NCI-H2196 (cell line): ENCODE data around the gene NLRX1.
"Not testable (repeated sequence)": the region's sequence is repeated elsewhere in the genome, so short reads cannot be mapped to it uniquely, and the experiment has no call there.

Experiments
- DNase-seq: peaks from one replicate; lab custom pipeline; 2025; ENCODE audit not compliant: unreplicated experiment; lab: John Stamatoyannopoulos, UW

The NLRX1 gene

GRCh38 chr11:119181677-119182412, 13.3 kb downstream of the NLRX1 start:
- no peak for DNase-seq

DNA sequence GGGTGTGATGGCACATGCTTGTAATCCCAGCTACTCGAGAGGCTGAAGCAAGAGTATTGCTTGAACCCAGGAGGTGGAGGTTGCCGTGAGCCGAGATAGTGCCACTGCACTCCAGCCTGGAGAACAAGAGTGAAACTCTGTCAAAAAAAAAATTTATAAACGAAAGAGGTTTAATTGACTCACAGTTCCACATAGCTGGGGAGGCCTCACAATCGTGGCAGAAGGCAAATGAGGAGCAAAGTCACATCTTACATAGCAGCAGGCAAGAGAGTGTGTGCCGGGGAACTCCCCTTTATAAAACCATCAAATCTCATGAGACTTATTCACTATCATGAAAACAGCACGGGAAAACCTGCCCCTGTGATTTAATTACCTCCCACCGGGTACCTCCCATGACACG, 15.9 kb downstream of the NLRX1 start:
- DNase-seq: not testable (repeated sequence)

DNA sequence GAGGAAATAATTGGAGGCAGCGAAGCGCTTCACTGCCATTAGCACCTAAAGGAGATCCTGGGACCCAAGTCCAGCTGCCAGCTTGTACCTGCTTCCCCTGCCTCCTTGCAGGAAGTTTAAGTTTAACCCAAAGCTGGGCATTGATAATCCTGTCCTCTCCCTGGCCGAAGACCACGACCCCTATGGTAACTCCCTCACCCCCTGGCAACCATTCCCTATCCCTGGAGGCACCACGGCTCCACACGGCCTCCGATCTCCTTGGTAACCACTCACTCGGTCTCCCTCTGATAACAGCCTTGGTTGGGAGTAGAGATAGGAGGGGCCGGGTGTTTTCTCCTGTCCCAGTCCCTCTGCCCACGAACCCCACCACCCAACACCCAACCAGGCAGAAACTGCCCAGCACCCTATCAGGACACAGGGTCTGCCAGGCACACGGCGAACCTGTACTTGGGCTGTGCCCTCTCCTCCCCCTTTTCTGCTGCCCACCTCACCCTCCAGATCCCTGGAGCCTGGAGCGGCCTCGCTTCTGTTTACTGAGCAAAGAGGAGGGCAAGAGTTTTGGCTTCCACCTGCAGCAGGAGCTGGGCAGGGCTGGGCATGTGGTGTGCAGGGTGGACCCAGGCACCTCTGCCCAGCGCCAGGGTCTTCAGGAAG, 17.6 kb downstream of the NLRX1 start:
- DNase-seq: no peak

DNA sequence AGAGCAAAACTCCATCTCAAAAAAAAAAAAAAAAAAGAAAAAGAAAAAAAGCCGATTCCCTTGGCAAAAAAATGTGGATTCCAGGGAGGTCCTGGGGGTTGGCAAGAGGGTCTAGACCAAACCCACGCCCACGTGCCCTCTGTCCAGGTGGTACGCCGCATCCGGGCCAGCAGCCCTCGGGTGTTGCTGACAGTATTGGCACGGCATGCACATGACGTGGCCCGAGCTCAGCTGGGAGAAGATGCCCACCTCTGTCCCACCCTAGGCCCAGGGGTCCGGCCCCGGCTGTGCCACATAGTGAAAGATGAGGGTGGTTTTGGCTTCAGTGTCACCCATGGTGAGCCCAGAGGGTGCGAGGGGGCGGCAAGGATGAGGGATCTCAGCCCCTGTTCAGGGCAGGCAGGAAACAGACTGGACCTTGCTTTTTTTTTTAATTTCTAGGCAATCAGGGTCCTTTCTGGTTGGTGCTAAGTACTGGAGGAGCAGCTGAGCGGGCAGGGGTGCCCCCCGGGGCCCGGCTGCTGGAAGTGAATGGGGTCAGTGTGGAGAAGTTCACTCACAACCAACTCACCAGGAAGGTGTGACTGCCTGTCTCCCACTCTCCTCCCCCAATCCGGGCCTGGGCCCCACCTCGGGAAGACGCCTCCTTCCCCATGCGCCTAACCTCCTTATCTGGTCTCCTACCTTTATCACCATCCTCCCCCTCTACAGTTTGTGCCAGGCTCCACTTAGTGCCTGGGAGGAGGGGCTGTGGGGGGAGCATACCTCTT, 18.8 kb downstream of the NLRX1 start:
- DNase-seq: no peak

- no peak for DNase-seq
Observed at GRCh38 chr11:119188067-119188466, 19.5 kb downstream of the NLRX1 start.

DNA sequence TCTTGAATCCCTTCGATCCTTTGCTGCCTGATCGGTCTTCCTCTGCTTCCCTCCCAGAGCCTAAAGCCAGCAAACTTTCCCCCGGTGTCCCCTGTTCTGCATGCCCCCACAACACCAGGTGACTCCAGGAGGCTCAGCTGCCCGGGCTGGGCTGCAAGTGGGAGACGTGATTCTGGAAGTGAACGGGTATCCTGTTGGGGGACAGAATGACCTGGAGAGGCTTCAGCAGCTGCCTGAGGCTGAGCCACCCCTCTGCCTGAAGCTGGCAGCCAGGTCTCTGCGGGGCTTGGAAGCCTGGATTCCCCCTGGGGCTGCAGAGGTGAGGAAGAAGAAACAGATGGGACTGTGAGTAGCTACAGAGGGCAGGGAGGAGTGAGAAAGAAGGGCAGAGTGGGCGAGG, 20.4 kb downstream of the NLRX1 start:
- DNase-seq: no peak

- no peak for DNase-seq
Observed at GRCh38 chr11:119189393-119189792, 20.9 kb downstream of the NLRX1 start.

- no peak for DNase-seq
Observed at GRCh38 chr11:119190531-119190930, 22.0 kb downstream of the NLRX1 start.

GRCh38 chr11:119191265-119191664, 22.7 kb downstream of the NLRX1 start:
- DNase-seq: not testable (repeated sequence)

DNA sequence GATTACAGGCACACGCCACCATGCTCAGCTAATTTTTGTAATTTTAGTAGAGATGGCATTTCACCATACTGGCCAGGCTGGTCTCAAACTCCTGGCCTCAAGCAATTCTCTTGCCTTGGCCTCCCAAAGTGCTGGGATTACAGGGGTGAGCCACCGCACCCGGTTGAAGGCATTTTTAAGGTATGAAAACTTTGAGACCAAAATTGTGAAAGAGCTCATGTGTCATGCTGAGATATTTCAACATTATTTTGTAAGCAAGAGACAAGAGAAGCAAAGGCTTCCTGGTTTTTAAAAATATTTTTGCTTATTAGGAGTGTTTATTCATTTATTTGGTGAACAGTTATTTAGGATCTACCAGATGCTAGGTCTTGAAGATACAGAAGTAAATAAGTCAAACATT, 23.6 kb downstream of the NLRX1 start:
- no peak for DNase-seq

DNA sequence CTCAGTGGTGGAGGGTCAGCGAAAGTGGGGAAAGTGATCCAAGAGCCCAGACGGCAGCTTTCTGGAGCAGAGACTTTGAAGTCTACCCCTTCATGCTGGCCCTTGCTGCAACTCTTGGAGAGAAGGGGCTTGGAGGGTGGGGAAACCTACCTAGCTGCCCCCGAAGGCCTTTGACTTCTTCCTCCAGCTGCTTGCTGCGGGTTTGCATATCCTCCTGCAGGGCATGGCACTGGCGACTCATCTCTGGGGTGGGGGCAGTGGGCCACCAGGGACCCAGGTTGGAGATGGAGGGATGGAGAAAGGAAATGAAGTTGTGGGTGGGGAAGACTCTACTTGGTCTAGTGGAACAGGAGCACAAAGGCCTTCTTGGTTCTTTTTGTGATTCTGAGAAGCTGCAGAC, 24.5 kb downstream of the NLRX1 start:
- DNase-seq: no peak

DNA sequence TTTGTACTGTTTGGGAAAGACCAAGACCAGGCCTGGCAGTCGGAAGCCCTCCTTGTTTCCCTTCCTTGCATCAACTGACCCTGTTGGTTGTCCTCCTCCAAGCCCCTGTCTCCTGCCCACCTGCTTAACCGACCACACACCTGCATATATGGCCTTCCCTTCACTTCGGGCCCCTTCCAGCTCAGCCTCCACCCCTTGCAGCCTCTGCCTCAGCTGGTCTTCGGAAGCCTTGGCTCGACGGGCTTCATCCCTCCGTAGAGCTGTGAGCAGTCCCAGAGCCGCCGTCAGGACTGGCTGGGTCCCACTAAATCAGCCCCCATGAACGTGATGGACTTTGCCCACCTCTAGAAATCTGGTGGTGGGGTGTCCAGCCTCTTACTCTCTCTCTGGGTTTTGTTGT, 25.1 kb downstream of the NLRX1 start:
- no peak for DNase-seq

DNA sequence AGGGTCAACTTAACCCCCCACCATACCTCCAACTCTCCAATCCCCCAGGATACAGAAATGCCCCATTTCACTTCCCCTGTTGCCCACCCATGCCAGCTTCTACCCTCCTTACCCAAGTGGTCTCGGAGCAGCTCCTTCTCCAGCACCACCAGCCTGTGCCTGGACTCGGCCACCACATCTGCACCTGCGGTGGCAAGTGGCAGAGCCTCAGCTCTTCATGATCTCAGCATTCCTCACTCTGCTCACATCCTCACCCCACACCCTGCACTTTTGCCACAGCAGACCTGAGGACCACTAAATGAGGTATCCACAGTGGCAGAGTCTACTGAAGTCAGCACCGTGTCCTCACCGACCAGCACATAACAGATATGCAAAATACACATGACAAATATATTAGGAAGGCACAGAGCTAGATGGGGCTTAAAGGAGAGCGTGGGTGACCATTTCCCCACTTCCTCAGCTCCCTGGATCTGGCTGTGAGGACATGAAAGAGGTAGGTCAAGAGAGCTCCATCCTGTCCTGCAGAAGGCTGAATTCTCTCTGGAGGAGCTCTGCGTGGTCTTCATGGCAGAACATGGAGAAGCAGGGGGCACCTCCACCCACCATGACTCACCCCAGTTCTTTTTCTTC, 26.4 kb downstream of the NLRX1 start:
- no peak for DNase-seq

DNA sequence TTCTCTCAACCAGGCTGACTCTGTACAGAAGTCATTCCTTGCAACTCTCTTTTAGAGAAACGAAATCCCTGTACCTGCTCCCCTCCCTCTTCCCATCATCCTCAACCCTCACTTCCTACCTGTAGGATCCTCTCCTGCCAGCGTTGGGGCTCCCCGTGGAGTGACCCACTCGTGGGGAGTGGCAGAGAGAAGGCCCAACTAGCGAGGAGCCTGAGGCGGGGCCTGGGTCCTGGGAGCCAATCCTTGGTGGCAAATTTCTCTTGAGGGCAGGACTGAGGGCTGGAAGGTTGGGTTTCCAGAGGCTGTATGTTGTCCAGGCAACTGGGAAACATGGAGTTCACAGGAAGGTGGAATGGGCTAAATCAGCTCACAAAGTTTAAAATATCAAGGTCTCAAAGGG, 27.2 kb downstream of the NLRX1 start:
- DNase-seq: peak; percentile 80

- DNase-seq: peak; percentile 90
Observed at GRCh38 chr11:119196833-119197483, 28.4 kb downstream of the NLRX1 start.

- DNase-seq: no peak
Observed at GRCh38 chr11:119198925-119199324, 30.4 kb downstream of the NLRX1 start.

- not testable (repeated sequence) for DNase-seq
Observed at GRCh38 chr11:119201236-119201635, 32.7 kb downstream of the NLRX1 start.

DNA sequence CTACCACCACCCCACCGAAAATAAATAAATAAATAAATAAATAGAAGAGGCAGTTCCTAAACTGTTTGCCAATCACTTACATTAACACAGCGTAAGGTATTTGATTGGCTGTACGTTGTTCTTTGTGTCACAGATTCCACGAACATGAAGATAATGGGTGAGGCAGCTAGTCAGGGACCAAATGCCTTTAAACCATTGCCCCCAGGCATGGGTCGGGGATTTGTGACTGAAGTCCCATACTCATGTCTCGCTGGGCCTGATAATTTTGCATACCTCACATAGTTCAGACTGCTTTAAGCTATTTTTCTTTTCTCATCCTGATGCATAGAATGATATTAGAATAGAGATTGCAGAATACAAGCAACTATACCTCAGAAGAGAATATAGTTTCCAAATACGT, 34.0 kb downstream of the NLRX1 start:
- no peak for DNase-seq

DNA sequence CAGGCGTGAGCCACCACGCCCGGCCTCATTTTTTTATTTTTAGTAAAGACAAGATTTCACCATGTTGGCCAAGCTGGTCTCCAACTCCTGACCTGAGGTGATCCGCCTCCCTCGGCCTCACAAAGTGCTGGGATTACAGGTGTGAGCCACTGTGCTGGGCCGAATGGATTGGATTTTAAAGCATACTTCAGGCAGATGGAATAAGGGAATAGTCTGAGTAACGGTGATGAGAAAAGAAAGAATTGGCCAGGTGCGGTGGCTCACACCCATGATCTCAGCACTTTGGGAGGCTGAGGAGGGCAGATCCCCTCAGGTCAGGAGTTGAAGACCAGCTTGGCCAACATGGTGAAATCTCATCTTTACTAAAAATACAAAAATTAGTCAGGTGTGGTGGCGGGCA, 35.5 kb downstream of the NLRX1 start:
- no peak for DNase-seq

DNA sequence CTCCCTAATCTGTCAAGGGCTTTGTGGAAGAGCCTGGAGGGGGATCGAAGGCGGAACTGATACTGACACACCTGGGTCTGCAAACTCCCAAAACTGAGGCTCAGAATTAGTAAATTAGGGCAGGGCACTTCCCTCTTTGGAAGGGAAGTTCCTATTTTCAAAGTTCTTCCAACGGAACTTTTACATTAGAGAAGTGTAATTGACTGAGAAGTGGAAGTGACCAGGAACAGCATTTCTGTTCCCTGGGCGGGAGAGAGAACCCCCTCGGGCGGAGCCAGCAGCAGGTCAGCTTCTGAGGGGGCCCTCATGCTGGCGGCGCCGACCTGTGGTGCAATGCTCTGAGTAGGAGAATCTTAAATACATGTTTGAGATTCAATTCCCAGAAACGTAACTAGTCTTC, 36.6 kb downstream of the NLRX1 start:
- DNase-seq: no peak
